Brain pericyte (primary cell): Measurements from ENCODE around the gene CHST10.
"Not testable (repeated sequence)": the region's sequence is repeated elsewhere in the genome, so short reads cannot be mapped to it uniquely, and the experiment has no call there.

Experiments used
- DNase-seq: peaks from one replicate; pipeline ENCODE4 v3.0.0-alpha.2; 2012; ENCODE audit warnings: low read depth, low spot score

CHST10 gene

DNA sequence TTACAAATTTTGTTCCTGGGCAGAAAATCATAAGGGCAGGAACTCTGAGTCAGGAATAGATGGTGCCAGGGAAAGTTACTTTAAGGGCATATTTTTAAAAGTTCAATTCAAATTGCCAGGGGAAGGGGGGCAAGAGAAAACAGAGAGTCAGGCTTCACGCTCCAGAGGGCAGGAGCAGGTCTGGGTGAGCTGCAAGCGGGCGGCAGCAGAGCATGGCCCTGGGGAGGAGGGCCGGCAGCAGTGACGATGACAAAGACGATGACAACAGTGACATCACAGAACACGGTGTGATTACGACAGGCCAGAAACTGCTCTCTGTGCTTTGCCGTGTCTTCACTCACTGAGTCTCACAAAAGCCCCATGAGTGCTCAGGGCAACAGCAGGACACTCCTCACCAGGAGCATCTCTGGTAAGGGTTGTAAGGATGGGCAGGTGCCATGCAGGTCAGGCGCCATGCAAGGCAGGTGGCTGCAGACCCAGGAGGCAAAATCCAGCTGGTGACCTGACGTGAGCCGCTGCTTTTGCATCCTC is 23.3 kb downstream of the CHST10 start:
- DNase-seq = no peak

DNA sequence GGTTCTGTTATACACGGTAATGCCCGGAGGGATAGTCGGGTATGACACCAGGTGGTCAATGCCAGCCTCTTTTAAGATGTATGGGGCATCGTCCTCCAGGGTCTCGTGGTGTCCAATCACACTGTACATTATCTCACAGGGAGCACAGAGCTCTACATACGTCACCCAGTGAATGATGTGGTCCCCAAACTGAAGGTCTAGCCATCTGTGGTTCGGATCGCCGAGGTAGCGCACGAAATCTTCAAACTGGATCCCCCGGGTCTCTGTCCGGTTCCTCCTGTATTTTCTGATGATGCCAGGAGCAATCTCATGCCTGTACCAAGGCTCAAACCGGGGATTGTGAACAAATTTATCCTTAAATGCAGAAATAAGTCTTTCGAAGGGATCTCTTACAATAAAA is 24.1 kb downstream of the CHST10 start:
- no peak for DNase-seq

DNA sequence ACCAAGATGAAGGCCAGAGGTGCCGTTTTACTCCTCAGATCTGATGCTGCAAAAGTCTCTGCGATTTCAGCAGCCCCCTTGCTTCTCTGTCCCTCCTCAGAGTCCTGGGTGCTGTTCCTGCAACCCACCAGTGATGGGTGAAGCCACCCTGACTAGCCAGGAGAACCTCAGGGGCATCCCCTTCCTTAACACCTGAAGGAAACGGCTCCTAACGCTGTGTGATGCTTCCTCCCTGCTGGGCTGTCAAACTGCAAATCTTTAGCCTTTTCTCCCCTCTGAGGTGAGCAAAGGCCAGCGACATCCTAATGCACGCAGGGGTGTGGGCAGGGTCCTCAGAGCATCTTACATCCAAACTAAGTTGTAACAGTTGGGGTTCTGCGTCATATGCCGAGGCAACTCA is 24.8 kb downstream of the CHST10 start:
- no peak for DNase-seq

DNA sequence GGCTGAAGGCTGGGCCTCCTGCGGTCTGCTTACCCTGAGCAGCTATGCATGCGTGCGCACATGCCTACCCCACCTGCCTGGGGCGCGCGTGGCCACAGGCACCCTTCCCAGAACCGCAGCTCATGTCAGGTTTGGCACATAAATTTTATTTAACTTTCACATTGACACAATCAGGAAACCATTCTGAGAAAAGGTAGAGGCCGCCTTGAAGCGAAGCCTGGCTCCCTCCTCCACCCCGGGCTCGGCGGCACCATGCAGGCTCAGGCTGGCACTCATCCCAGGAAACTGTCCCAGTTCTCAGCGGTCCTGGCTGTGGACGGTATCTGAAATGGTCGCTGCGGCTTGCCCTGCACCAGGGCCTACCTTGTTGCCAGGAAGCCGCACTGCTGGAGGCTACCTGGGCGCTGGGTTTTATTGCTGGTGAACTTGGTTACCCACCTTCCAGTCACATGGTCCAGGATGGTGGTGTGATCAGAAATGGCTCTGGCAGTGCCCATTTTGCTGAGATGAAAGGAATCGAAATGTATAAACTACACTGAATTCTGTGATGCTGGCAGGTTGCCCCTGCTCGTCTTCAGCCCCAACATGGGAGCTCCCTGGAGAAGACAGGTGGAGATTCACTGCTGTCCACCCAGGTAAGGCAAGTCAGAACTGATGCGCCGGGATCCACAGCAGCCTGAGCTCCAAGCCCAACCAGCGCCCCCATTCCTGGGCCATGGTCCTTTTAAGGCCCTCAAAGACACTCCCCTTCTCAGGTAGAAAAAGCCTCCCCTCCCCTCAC is 25.5 kb downstream of the CHST10 start:
- DNase-seq = no peak

DNA sequence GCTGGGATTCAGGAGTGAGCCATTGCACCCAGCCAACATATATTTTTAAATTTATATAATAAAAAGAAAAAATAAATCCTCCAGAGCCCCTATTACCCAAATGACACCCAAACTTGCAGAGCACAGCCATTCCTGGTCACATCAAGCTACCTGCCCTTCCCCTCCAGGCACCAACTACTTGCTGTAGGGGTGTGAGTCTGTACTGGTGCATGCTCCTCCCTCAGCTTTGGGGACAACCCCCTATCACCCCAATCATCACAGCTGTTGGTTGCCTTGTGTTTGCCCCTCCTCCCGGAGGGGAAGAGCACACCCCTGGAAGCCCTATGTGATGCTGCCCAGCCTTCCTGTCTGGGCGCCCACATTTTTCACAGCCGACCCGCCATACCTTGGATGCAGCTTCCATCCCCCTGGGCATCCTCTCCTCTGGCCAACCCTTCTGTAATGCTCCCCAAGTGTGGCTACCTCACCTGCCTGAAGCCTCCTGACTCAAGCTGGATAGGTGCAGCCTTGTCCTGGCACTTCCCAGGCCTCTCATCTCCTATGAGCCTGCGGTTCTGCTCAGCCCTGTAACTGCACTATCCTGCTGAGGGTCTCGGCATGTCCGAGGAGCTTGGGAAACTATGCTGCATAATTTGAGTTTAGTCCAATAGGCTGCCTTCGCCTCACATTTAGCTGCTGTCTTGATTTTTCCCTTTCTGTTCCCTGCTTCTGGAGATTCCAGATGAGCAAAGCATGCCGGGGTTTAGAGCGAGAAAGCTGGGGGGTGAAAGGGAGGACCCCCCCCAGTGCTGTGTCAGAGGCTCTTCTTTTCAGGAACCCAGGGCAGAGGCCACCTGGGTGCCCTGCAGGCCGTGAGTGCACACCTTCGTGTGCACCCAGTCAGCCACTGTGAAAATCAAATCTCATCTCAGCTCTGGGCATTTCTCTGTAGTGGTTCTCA is 27.2 kb downstream of the CHST10 start:
- DNase-seq = no peak

DNA sequence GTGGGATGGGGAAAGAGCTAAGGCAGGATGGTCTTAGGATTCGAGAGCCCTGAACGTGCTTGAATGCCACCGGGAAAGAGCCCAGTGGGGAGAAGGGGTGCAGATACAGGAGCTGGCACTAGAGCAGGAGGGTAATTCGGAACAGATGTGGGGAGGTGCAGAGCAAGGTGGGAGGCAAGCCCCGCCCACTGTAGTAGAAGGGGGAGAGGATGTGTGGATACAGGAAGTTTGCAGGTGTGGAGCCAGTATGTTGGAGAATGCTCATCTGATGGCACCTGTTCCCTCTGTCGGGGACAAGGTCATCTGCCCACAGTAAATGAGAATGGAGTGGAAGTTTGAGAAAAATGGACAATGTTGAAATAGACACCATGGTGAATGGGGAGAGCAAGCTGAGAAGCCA is 28.8 kb downstream of the CHST10 start:
- DNase-seq = no peak

DNA sequence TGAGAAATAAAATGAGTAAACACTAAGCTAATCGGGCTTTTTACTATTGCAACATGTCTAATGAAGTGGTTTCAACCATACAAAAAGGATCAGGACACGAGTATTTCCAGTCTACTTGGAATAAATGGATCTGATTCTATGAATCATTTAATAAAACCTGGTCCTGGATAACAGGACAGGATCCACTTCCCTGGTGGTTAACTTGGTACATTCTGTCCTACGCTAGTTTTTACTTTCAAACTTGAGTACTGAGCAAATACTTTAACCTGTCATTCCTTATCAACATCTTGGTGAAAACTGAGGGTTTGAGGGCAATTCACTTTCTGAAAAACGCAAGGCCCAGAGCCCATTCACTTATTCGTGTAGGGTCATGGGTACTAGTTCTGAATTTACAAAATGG is 33.5 kb downstream of the CHST10 start:
- DNase-seq = no peak

DNA sequence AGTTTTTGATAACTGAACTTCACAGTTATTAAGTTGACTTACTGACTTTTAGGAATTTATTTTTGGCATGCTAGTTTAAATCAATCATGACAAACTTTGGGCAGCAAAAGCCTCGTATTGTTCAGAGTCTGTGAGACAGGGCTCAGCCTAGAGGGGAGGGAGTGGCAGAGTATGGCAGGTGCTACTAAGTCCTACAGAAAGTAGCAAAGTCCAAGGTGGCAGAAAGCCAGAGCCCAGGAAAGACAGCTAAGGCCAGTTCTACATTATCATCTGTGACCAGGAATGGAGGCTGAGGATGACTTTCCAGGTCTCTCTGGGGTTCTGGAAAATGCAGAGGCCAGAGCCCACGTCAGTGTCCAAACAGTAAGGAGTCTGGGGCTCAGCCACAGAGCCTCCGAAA is 34.2 kb downstream of the CHST10 start:
- no peak for DNase-seq

DNA sequence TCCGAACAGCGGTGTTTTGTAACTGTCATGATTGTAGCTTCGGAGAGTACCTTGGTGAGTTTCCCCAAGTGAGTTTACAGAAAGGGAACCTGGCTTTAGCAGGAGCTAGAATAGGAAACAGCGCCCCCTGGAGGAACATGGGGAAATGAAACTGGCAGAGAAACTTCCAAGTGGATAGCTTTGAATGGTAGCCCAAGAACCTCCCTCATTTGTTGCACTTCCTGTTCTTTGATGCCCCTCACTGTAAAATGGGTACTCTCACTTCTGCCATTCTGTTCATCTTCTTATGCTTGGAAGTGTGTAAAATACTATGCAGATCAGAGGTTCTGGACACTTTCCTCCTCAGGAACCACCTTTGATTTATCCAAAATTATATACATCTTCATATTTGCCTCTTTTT is 36.2 kb downstream of the CHST10 start:
- no peak for DNase-seq

DNA sequence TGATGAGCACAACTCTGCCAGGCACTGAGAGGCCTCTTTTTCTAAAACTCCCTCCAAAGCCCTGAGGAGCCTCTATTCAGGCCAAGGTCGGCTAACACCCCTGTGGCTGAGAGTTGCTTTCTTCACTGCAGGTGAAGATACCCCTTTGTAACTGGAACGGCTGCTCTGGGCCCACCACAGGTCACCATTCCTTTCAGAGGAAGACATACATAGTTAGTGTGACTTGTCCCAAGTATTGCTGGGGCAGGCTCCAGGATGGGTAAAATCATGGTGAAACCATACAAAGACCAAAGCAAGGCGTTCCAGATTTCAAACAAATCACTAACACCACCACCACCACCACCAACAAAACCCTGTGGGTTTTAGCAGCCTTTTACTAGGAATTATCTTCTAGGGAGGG is 36.8 kb downstream of the CHST10 start:
- DNase-seq = no peak

DNA sequence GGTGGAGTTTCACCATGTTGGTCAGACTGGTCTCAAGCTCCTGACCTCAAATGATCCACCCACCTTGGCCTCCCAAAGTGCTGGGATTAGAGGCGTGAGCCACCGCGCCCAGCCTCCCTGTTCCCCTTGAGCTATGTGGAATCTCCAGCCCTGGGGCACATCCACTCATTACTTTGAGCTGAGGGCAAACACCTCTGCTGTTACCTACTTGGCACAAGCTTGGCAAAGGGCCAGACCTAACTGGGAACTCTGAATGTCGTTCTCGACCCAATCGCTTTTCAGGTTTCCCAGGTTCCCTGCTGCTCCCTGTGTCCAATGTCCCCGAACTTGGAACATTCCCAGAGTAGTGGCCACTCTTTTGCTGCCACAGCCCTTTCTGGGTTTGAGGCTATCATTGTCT is 40.6 kb downstream of the CHST10 start:
- DNase-seq = no peak

DNA sequence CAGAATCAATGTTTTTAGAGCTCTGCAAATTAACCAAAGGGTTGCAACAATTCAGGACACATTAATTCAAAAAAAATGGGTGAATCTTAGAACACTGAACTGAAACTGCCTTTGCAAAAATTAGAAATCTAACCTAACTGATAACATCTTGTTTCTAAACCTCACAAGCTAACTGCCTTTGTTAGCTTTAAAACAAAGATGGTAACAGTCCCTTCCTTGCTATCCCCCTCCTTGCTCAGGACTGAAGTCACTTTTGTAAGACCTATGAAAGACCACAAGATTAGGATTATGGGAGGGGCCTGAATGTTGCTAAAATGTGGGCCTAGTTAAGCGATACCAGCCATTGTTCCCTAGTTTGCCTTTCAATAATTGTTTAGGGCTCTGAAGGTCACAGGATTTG is 50.3 kb downstream of the CHST10 start:
- no peak for DNase-seq

DNA sequence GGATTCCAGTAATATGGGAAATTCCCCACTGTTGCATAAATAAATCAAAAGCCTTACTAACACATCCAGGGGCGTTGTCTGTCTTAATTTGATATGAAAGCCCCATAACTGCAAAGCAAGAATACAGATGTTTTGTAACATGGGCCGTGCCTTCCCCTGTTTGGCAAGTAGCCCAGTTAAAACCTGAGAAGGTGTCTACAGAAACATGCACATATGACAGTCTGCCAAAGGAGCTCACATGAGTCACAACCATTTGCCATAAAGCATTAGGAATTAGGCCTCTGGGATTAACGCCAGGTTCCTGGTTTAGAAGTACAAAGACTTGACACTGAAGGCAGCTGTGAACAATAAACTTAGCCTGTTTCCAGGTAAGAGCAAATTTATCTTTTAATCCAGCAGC is 52.0 kb downstream of the CHST10 start:
- no peak for DNase-seq

DNA sequence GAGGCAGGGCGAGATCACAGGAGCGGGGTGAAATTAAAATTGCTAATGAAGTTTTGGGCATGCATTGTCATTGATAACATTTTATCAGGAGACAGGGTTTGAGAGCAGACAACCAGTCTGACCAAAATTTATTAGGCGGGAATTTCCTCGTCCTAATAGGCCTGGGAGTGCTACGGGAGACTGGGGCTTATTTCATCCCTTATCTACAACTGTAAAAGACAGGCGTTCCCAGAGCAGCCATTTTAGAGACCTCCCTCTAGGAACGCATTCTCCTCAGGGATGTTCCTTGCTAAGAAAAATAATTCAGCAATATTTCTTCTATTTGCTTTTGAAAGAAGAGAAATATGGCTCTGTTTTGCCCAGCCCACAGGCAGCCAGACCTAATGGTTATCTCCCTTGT is 55.2 kb downstream of the CHST10 start:
- not testable (repeated sequence) for DNase-seq

DNA sequence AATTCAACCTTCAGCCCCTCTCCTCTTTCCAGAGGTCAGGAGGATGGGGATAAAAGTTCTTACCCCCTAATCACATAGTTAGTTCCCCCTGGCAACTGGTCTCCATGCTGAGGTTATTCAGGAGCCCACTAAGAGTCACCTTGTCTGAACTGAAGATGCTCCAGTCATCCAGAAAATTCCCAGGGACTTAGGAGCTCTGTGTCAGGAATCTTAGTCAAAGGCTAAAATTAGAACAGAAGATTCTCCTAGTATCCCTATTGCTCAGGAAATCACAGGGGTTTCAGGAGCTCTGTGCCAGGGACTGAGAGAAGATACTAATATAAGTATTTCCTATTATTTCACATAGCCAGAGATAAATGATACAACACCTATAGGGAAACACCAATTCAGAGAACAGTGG is 57.9 kb downstream of the CHST10 start:
- DNase-seq = no peak

DNA sequence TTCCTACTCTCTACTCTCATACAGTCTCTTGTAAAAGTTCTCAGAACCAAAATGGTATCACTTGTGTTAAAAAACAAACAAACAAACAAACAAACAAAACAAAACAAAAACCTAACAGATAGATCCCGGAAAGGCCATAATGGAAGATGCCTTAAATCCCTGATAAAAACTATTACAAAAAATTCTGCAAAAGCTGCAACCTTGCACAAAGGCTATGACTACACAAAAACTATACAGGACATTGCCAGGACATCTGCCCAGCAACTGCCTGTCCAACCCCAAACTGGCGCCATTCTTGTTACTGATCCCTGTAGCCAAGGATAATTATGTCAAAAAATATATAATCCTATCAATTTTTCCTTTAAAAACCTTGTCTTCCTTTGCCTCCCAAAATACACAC is 58.9 kb downstream of the CHST10 start:
- no peak for DNase-seq

DNA sequence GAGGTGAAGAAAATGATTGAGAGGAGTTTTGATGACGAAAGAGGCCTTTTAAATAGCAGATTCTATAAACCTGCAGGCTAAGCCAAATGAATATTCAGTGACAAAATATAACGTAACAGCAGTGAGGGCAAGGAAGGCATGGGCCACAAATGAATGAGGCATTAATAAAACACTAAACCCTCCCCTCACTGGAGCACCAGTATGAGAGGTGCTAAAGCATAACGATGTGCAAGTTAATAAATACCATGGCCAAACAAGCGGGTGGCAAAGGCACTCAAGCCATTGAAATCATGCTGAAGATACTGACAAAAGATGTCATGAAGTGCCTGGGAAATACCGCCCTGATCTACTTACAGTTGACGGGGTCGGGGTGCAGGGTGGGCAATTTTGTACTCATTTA is 64.9 kb downstream of the CHST10 start:
- DNase-seq = no peak

DNA sequence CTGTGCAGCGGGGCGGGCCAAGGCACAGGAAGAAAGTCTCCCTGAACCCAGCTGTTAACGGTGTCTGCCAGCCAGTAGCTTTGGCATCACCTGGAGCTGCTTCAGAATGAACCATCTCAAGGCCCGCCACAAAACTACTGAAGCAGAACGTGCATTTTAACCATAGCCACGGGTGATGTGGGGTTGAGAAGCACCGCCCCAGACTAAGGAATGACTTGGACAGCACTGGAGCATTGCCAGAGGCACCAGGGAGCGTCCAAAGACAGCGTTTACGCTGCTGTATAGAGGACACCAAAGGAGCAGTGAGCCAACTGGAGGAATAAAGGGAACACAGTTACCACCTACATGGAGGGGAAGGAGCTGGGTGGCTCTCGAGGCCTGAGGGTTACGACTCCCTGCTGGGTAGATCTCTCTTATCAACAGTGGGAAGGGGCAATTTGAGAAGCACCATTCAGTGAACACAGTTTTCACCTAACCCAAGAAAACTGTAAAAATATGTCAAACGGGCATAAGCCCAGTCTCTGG is 66.7 kb downstream of the CHST10 start:
- DNase-seq = no peak

DNA sequence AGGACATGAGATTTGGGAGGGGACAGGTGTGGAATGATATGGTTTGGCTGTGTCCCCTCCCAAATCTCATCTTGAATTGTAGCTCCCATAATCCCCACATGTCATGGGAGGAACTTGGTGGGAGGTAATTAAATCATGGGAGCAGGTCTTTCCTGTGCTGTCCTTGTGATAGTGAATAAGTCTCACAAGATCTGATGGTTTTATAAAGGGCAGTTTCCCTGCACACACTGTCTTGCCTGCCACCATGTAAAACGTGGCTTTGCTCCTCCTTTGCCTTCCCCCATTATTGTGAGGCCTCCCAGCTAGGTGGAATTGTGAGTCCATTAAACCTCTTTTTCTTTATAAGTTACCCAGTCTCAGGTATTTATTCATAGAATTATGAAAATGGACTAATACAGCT is 72.3 kb downstream of the CHST10 start:
- not testable (repeated sequence) for DNase-seq

DNA sequence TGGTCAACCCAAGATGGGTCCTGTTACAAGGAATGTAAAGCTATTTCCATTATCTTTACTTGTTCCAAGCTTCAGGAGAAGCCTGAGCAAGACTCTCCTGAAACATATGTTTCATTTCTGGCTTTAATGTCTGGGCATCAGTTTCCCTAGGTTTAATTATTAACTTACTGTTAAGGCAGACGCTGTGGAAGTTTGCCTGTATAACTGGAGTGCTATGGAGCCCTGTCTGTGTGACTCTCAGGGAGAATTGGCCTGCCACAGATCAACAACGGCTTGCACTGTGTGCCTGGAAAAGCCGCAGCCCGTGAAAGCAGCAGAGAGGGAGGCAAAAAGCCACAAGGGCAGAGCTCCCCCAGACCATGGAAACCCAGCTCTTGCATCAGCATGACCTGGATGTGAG is 73.0 kb downstream of the CHST10 start:
- no peak for DNase-seq

DNA sequence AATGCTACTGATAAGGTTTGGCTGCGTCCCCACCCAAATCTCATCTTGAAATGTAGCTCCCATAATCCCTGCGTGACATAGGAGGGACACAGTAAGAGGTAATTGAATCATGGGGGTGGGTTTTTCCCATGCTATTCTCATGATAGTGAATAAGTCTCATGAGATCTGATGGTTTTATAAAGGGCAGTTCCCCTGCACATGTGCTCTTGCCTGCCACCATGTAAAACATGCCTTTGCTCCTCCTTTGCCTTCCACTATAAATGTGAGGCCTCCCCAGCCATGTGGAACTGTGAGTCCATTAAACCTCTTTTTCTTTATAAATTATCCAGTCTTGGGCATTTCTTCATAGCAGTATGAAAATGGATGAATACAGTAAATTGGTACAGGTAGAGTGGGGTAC is 75.0 kb downstream of the CHST10 start:
- not testable (repeated sequence) for DNase-seq
